SK-N-SH treated with all-trans-retinoic acid at 6 μM for 48 hours (cell line): ENCODE measurements around the gene AQP5.

Experiments used
- ATAC-seq: fragments of 200-7000 bp; cut with Tn5 transposase; 3 replicates; pipeline ENCODE4 v1.9.1; 2020; ENCODE audit warnings: mild to moderate bottlenecking, moderate library complexity
- ARNTL ChIP-seq: fragments of 450-650 bp; formaldehyde crosslinking; IDR thresholded peaks from 2 replicates; pipeline ENCODE4 v1.5.0; 2020; ENCODE audit warnings: low read depth, mild to moderate bottlenecking, moderate library complexity, borderline replicate concordance
- BACH2 ChIP-seq: fragments of 250-450 bp; sonication (Bioruptor Pico); IDR thresholded peaks from 2 replicates; pipeline ENCODE4 v1.9.0; 2021; ENCODE audit warnings: mild to moderate bottlenecking, borderline replicate concordance
- CSDC2 ChIP-seq: fragments of 250-450 bp; sonication (Bioruptor Pico); IDR thresholded peaks from 2 replicates; pipeline ENCODE4 v1.5.0; 2020; ENCODE audit warnings: mild to moderate bottlenecking, moderate library complexity
- ESRRG ChIP-seq: fragments of 250-450 bp; sonication (Bioruptor Pico); IDR thresholded peaks from 2 replicates; pipeline ENCODE4 v1.6.1; 2021; ENCODE audit warnings: mild to moderate bottlenecking
- GLIS3 ChIP-seq: fragments of 250-450 bp; sonication (Bioruptor Pico); IDR thresholded peaks from 2 replicates; pipeline ENCODE4 v1.5.0; 2020; ENCODE audit warnings: mild to moderate bottlenecking, moderate library complexity
- ISL1 ChIP-seq: fragments of 250-450 bp; sonication (Bioruptor Pico); IDR thresholded peaks from 2 replicates; pipeline ENCODE4 v2.1.2; 2022; ENCODE audit warnings: mild to moderate bottlenecking, moderate library complexity
- OSR1 ChIP-seq: fragments of 250-450 bp; sonication (Bioruptor Pico); IDR thresholded peaks from 2 replicates; pipeline ENCODE4 v1.8.0; 2022; ENCODE audit warnings: moderate library complexity, mild to moderate bottlenecking, inconsistent platforms
- RARB ChIP-seq: fragments of 250-450 bp; sonication (Bioruptor Pico); IDR thresholded peaks from 2 replicates; pipeline ENCODE4 v1.8.0; 2021; ENCODE audit warnings: mild to moderate bottlenecking, moderate library complexity
- SNAI2 ChIP-seq: fragments of 250-450 bp; sonication (Bioruptor Pico); IDR thresholded peaks from 2 replicates; pipeline ENCODE4 v1.5.0; 2020; ENCODE audit warnings: mild to moderate bottlenecking, moderate library complexity
- TCF4 ChIP-seq: fragments of 250-450 bp; sonication (Bioruptor Pico); IDR thresholded peaks from 2 replicates; pipeline ENCODE4 v1.8.0; 2021; ENCODE audit warnings: mild to moderate bottlenecking, moderate library complexity, borderline replicate concordance
- ZC3H10 ChIP-seq: fragments of 250-450 bp; sonication (Bioruptor Pico); IDR thresholded peaks from 2 replicates; pipeline ENCODE4 v1.5.1; 2021; ENCODE audit warnings: mild to moderate bottlenecking, moderate library complexity
- ZFP3 ChIP-seq: fragments of 250-450 bp; sonication (Bioruptor Pico); IDR thresholded peaks from 2 replicates; pipeline ENCODE4 v1.5.0; 2020; ENCODE audit warnings: mild to moderate bottlenecking, moderate library complexity
- ZFP30 ChIP-seq: fragments of 450-650 bp; formaldehyde crosslinking; IDR thresholded peaks from 2 replicates; pipeline ENCODE4 v1.5.0; 2022; ENCODE audit warnings: mild to moderate bottlenecking, moderate library complexity
- ZNF565 ChIP-seq: fragments of 450-650 bp; formaldehyde crosslinking; conservative IDR thresholded peaks from 2 replicates; pipeline ENCODE4 v1.5.0; 2020; ENCODE audit warnings: low read depth, mild to moderate bottlenecking, moderate library complexity
- ZNF70 ChIP-seq: fragments of 450-650 bp; formaldehyde crosslinking; IDR thresholded peaks from 2 replicates; pipeline ENCODE4 v1.5.0; 2020; ENCODE audit warnings: mild to moderate bottlenecking, moderate library complexity
- ZNF8 ChIP-seq: fragments of 450-650 bp; formaldehyde crosslinking; IDR thresholded peaks from 2 replicates; pipeline ENCODE4 v1.5.0; 2020; ENCODE audit warnings: mild to moderate bottlenecking, moderate library complexity
- TF ChIP-seq, protein P1 (sequence below): fragments of 250-450 bp; sonication (Bioruptor Pico); IDR thresholded peaks from 2 replicates; pipeline ENCODE4 v1.8.0; 2020; ENCODE audit warnings: mild to moderate bottlenecking, moderate library complexity, borderline replicate concordance
- TF ChIP-seq, protein P2 (sequence below): fragments of 250-450 bp; sonication (Bioruptor Pico); IDR thresholded peaks from 2 replicates; pipeline ENCODE4 v1.5.1; 2021; ENCODE audit warnings: mild to moderate bottlenecking, moderate library complexity
- TF ChIP-seq, protein P3 (sequence below): fragments of 250-450 bp; sonication (Bioruptor Pico); IDR thresholded peaks from 2 replicates; pipeline ENCODE4 v1.5.0; 2020; ENCODE audit warnings: mild to moderate bottlenecking, moderate library complexity
- TF ChIP-seq, protein P4 (sequence below): fragments of 250-450 bp; sonication (Bioruptor Pico); IDR thresholded peaks from 2 replicates; pipeline ENCODE4 v1.5.1; 2020; ENCODE audit warnings: low read depth, mild to moderate bottlenecking, moderate library complexity

The AQP5 gene

DNA sequence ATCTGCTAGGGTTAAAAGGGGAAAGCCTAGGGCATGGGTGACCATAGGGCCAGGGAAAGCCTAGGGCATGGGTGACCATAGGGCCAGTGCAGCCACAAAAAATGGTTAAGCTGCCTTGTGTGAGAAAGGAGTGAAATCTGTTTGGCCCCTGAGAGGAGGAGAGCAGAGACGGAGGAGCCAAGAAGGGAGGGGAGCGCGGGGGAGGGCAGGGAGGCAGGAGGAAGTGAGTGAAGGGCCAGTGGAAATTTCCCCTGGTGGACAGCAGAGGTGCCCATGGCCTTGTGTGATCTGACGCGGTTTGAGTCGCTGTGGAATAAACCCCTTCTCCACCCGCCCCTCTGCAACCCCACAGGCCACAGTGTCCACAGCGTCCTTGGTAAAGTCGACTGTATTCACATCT lies 10.5 kb downstream of the AQP5 start:
- TF ChIP-seq RARB (no peak), GLIS3 (CRISPR knock-in tag) (no peak), ZFP30 (no peak), ZC3H10 (CRISPR knock-in tag) (no peak), TCF4 (CRISPR knock-in tag) (no peak)
- TF ChIP-seq, protein P1, sequence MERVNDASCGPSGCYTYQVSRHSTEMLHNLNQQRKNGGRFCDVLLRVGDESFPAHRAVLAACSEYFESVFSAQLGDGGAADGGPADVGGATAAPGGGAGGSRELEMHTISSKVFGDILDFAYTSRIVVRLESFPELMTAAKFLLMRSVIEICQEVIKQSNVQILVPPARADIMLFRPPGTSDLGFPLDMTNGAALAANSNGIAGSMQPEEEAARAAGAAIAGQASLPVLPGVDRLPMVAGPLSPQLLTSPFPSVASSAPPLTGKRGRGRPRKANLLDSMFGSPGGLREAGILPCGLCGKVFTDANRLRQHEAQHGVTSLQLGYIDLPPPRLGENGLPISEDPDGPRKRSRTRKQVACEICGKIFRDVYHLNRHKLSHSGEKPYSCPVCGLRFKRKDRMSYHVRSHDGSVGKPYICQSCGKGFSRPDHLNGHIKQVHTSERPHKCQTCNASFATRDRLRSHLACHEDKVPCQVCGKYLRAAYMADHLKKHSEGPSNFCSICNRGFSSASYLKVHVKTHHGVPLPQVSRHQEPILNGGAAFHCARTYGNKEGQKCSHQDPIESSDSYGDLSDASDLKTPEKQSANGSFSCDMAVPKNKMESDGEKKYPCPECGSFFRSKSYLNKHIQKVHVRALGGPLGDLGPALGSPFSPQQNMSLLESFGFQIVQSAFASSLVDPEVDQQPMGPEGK, result no peak
- ATAC-seq, result no peak

DNA sequence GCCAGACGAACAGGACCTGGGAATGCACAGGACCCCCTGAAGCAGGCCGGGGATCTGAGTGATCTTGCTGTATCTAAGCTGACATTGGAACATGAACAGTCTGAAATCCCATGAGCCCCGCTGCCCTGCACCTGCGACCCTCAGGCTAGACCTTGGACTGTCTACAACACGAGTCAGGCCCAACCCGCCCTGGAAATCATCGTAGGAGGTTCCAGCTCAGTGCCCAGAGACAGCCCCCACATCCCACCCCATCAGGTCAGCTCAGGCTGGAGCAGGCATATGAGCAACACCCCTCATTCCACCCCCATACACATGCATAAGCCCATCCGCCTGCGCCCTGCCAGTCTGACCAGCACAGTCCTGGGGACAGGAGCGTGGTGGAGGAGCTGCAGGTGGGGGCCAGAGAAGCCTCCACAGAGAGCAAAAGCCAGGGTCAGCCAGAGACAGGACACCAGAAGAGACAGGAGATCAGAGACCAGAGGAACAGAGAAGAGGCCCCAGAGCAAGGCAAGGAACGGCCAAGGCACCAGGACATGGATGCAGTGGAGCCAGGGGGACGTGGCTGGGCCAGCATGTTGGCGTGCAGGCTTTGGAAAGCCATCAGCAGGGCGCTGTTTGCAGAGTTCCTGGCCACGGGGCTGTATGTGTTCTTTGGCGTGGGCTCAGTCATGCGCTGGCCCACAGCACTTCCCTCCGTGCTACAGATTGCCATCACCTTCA lies 11.1 kb downstream of the AQP5 start, which contains the start of gene AQP6:
TSS of gene AQP6 (plus strand) at position 307 of the 720 bp plus-strand sequence. CDS start at position 534, 227 bp downstream.
- TF ChIP-seq ZNF565 (CRISPR knock-in tag) (no peak), OSR1 (CRISPR knock-in tag) (no peak), ESRRG (CRISPR knock-in tag) (no peak), BACH2 (CRISPR knock-in tag) (no peak), SNAI2 (CRISPR knock-in tag) (no peak), ZC3H10 (CRISPR knock-in tag) (no peak), ZNF8 (CRISPR knock-in tag) (no peak), ZFP3 (CRISPR knock-in tag) (no peak), TCF4 (CRISPR knock-in tag) (no peak), ZNF70 (CRISPR knock-in tag) (no peak), ZFP30 (no peak), ARNTL (no peak), ISL1 (CRISPR knock-in tag) (no peak), CSDC2 (no peak)
- TF ChIP-seq, protein P2, sequence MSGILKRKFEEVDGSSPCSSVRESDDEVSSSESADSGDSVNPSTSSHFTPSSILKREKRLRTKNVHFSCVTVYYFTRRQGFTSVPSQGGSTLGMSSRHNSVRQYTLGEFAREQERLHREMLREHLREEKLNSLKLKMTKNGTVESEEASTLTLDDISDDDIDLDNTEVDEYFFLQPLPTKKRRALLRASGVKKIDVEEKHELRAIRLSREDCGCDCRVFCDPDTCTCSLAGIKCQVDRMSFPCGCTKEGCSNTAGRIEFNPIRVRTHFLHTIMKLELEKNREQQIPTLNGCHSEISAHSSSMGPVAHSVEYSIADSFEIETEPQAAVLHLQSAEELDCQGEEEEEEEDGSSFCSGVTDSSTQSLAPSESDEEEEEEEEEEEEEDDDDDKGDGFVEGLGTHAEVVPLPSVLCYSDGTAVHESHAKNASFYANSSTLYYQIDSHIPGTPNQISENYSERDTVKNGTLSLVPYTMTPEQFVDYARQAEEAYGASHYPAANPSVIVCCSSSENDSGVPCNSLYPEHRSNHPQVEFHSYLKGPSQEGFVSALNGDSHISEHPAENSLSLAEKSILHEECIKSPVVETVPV (CRISPR knock-in tag), result no peak
- TF ChIP-seq, protein P3, sequence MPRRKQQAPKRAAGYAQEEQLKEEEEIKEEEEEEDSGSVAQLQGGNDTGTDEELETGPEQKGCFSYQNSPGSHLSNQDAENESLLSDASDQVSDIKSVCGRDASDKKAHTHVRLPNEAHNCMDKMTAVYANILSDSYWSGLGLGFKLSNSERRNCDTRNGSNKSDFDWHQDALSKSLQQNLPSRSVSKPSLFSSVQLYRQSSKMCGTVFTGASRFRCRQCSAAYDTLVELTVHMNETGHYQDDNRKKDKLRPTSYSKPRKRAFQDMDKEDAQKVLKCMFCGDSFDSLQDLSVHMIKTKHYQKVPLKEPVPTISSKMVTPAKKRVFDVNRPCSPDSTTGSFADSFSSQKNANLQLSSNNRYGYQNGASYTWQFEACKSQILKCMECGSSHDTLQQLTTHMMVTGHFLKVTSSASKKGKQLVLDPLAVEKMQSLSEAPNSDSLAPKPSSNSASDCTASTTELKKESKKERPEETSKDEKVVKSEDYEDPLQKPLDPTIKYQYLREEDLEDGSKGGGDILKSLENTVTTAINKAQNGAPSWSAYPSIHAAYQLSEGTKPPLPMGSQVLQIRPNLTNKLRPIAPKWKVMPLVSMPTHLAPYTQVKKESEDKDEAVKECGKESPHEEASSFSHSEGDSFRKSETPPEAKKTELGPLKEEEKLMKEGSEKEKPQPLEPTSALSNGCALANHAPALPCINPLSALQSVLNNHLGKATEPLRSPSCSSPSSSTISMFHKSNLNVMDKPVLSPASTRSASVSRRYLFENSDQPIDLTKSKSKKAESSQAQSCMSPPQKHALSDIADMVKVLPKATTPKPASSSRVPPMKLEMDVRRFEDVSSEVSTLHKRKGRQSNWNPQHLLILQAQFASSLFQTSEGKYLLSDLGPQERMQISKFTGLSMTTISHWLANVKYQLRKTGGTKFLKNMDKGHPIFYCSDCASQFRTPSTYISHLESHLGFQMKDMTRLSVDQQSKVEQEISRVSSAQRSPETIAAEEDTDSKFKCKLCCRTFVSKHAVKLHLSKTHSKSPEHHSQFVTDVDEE, result no peak
- TF ChIP-seq, protein P4, sequence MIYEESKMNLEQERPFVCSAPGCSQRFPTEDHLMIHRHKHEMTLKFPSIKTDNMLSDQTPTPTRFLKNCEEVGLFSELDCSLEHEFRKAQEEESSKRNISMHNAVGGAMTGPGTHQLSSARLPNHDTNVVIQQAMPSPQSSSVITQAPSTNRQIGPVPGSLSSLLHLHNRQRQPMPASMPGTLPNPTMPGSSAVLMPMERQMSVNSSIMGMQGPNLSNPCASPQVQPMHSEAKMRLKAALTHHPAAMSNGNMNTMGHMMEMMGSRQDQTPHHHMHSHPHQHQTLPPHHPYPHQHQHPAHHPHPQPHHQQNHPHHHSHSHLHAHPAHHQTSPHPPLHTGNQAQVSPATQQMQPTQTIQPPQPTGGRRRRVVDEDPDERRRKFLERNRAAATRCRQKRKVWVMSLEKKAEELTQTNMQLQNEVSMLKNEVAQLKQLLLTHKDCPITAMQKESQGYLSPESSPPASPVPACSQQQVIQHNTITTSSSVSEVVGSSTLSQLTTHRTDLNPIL, result no peak
- TF ChIP-seq, all 23 proteins: peak for 0
- ATAC-seq, result no peak

DNA sequence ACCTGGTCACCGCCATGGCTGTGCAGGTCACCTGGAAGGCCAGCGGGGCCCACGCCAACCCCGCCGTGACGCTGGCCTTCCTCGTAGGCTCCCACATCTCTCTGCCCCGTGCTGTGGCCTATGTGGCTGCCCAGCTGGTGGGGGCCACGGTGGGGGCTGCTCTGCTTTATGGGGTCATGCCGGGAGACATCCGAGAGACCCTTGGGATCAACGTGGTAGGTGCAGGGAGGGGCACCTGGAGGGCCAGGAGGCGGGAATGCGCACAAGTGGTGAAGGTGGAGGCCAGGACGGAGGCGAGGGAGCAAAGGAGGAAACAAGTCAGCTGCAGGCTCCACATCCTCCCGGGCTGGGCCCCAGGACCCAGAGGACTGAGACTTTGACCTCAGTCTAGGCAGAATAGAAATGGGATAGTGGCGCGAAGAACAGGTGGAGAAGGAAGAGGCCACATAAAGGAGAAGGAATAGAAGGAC lies 11.7 kb downstream of the AQP5 start:
- ATAC-seq, result no peak
- TF ChIP-seq BACH2 (CRISPR knock-in tag), result no peak
- no peak for TF ChIP-seq ZNF8 (CRISPR knock-in tag)
- no peak for TF ChIP-seq RARB
- no peak for TF ChIP-seq ARNTL
- no peak for TF ChIP-seq GLIS3 (CRISPR knock-in tag)
- TF ChIP-seq, protein P3, result no peak
- TF ChIP-seq ZFP30, result no peak
- TF ChIP-seq, protein P2 (CRISPR knock-in tag), result no peak
- TF ChIP-seq TCF4 (CRISPR knock-in tag), result no peak
